Retinal pigment epithelial cell (primary cell): ENCODE data around the gene ZNF662.

ENCODE experiments used
- DNase-seq: peaks from one replicate; pipeline ENCODE4 v3.0.0-alpha.2; 2010; ENCODE audit warnings: low read depth
- H3K4me3 ChIP-seq: 2 replicates; pipeline ENCODE4 v1.5.1; 2011; ENCODE audit warnings: mild to moderate bottlenecking, low read length, control low read depth, moderate library complexity
- TF ChIP-seq, protein P1 (sequence below): conservative IDR thresholded peaks from 2 replicates; pipeline ENCODE4 v1.5.1; 2011; ENCODE audit warnings: low read depth, low read length, control low read depth, inconsistent platforms

The ZNF662 gene

DNA sequence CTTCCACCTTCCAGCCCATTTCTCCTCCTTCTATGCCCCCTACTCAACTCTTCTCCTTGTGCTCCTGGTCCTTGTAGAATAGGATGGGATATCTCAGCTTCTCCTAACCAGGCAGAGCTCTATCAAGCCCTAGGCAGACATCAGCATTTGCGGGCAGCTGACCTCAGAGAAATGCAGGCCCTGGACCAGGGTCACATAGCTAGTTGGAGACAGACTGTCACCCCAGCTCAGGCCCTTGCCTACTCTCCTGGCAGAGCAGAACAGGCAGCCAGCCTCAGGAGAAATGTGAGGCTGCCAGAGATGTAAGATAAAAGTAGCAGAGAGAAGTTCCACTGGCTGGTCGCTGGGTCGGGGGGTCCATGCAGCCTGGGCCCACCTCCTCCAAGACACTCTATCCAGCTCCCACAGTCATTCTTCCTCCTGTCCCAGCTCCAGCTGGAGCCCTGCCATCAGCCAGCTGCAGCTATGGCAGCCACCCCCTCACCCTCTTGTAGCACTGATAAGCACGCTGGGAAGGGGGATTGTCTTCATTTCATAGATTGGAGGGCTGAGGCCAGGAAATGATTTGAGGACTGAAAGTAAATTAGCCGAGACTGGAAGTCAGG lies 34.2 kb upstream of the ZNF662 start:
- DNase-seq: no peak
- TF ChIP-seq, protein P1, sequence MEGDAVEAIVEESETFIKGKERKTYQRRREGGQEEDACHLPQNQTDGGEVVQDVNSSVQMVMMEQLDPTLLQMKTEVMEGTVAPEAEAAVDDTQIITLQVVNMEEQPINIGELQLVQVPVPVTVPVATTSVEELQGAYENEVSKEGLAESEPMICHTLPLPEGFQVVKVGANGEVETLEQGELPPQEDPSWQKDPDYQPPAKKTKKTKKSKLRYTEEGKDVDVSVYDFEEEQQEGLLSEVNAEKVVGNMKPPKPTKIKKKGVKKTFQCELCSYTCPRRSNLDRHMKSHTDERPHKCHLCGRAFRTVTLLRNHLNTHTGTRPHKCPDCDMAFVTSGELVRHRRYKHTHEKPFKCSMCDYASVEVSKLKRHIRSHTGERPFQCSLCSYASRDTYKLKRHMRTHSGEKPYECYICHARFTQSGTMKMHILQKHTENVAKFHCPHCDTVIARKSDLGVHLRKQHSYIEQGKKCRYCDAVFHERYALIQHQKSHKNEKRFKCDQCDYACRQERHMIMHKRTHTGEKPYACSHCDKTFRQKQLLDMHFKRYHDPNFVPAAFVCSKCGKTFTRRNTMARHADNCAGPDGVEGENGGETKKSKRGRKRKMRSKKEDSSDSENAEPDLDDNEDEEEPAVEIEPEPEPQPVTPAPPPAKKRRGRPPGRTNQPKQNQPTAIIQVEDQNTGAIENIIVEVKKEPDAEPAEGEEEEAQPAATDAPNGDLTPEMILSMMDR: no peak

DNA sequence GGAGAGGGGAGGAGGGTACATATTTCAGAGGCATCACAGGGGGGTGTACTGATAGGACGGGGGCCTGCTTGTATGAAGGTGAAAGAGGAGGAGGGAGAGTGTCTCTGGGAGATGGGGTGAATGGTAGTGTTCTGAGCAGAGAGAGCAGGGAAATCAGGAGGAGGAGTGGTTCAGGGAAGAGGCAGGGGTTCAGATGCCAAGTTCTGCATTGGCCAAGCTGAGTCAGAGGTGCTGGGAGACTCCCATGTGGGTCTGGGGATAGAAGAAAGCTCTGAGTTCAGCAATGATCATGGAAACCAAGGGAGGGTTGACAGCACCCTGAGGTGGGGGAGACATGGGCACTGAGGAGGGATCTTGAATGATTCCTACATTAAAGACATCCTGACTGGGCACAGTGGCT lies 33.2 kb upstream of the ZNF662 start:
- no peak for DNase-seq
- no peak overlapping the region for H3K4me3 ChIP-seq
- TF ChIP-seq, protein P1: no peak

More for the DNA sequence above, 34.2 kb upstream of the ZNF662 start:
- no peak overlapping the region for H3K4me3 ChIP-seq

DNA sequence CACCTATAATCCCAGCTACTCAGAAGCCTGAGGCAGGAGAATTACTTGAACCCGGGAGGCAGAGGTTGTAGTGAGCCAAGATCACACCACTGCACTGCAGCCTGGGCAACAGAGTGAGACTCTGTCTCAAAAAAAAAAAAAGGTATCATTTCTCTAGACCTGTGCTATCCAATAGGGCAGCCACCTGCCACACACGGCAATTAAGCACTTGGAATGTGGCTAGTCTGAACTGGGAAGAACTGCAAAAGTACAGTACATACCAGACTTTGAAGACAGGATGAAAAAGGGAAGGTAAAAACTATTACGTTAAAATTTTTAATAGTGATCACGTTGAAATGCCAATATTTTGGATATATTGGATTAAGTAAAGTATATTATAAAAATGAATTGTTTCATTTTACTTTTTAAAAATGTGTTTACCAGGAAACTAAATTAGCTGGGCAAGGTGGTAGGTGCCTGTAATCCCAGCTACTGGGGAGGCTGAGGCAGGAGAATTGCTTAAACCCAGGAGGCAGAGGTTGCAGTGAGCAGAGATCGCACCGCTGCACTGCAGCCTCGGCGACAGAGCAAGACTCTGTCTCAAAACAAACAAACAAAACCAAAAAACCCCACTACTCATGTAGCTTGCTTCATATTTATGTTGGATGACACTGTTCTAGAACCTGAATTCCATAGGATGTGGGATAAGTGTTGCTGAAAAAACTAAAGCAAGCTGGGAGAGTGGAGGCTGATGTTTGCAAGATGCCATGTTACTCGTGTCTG lies 32.5 kb upstream of the ZNF662 start:
- TF ChIP-seq, protein P1: no peak
- no peak overlapping the region for H3K4me3 ChIP-seq
- DNase-seq: no peak

DNA sequence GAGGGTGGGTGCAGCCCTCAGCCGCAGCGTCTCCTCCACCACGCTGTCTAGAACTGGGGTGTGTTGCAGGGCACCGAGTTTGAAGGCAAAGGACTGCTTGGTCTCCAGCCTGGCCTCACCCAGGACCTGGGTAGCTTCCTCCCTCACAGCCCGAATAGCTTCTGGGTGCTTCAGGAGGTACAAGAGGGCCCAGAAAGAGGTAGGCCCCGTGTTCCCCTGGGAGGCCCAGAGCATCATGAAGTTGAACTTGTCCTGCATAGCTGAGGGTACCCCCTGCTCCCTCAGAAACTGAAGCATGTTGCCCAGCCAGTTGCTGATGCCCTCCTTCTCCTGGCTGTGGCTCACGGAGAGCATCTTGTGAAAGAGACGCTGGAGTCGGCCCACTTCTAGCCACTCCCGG lies 31.2 kb upstream of the ZNF662 start:
- H3K4me3 ChIP-seq: no peak overlapping the region
- no peak for DNase-seq
- TF ChIP-seq, protein P1: no peak

DNA sequence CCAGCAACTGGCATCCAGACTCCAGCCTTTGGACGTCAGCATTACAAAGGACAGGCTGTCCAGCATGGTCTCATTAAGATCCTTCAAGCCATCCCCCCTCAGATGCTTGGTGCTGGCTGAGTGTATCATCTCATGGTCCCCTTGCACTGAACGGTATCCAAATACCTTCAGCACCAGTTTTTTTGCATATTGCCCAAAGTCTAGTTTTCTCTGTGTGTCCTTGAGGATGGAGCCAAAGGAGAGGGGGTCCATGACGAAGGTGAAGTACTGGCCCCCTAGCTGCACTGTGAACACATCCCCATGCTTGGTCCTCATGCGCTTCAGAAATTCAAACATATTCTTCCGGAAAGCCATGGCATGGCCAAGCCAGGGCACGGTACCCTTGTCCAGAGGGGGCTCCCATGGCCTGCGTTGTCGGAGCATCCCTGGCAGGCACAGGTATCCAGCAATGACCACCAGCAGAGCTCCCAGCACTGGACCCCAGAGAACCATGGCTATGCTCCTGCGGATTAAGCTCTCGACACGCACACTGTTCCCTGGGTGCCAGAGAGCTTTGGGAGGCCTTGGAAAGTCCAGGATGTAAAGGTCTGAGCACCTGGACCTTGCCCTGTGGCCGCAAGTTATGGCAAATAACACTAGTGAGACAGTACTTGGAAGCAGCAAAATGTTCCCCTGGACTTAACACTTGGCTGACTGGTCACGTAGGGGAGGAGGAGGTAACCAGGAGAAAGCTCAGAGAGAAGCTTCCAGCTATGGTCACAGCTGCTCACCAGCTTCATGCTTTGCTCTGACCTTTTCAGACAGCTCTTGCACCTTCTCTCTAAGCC lies 30.4 kb upstream of the ZNF662 start, which contains the start of gene CYP8B1:
TSS of gene CYP8B1 (minus strand) at position 555 of the 827 bp plus-strand sequence. CDS start at position 492, 63 bp downstream.
- DNase-seq: no peak
- H3K4me3 ChIP-seq: no peak within 1 kb of the TSS
- TF ChIP-seq, protein P1: no peak

DNA sequence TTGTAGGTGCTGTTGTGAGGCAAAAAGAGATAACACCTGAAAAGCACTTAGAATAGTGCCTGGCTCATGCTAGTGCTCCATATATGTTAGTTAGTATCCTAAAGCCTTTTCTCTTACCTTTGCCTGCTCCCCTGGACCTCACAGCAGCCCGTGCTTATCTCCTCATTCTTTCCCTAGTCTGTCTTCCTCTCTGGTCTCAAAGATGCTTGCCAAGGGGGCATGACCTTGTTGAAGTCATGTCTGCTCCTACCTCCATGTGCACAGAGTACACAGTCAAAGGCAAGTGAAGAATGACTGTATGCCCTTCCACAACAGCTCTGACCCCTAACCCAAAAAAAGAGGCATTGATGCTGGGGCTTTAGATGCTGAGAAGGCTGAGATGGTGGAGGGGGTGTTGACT lies 29.5 kb upstream of the ZNF662 start:
- H3K4me3 ChIP-seq: no peak overlapping the region
- DNase-seq: no peak

More for the DNA sequence above, 29.5 kb upstream of the ZNF662 start:
- TF ChIP-seq, protein P1: no peak
